ENCODE data around the gene PRKN. TPM values are rescaled to one million over a fixed set of nuclear protein-coding genes. Genes with fewer than 3 reads are reported as not detected.

The PRKN gene
- total RNA-seq, 1 donor from 2014 or later: 4.9 TPM

- intact Hi-C loops (cut with DNase I): no loop called here
- no peaks in the 10 kb centered on the region for H3K36me3 ChIP-seq
- TF ChIP-seq POLR2A (IDR thresholded peaks at IDR 0.05) (no peak), CTCF (IDR thresholded peaks at IDR 0.05) (no peak), POLR2AphosphoS5 (IDR thresholded peaks at IDR 0.05; ENCODE audit: insufficient read depth in 1 of 2, low read depth in 1 of 2) (no peak)
Observed at GRCh38 chr6:161622779-161623178, 1104.8 kb downstream of the PRKN start.

GRCh38 chr6:161618831-161619454, 1108.6 kb downstream of the PRKN start:
- Histone ChIP-seq H3K9me3 (no peaks in the 10 kb centered on the region), H3K27me3 (no peaks in the 10 kb centered on the region), H3K27ac (no peak overlapping the region), H3K36me3 (no peaks in the 10 kb centered on the region), H3K4me3 (no peak overlapping the region), H3K4me1 (peaks cover 2% of the 10 kb centered on the region)
- no peak for TF ChIP-seq CTCF (IDR thresholded peaks at IDR 0.05)
- TF ChIP-seq POLR2A (IDR thresholded peaks at IDR 0.05): no peak
- TF ChIP-seq POLR2AphosphoS5 (IDR thresholded peaks at IDR 0.05; ENCODE audit: insufficient read depth in 1 of 2, low read depth in 1 of 2): no peak
- intact Hi-C loops (cut with DNase I): no loop called here
- no peak for DNase-seq (ENCODE audit: extremely low spot score in 2 of 2)

More at GRCh38 chr6:161622779-161623178, 1104.8 kb downstream of the PRKN start:
- Histone ChIP-seq H3K27ac (no peak overlapping the region), H3K27me3 (no peaks in the 10 kb centered on the region), H3K9me3 (no peaks in the 10 kb centered on the region), H3K4me3 (no peak overlapping the region), H3K4me1 (peaks cover 8% of the 10 kb centered on the region)
- DNase-seq (ENCODE audit: extremely low spot score in 2 of 2): no peak

GRCh38 chr6:161613711-161614110, 1113.9 kb downstream of the PRKN start:
- Histone ChIP-seq H3K4me3 (no peak overlapping the region), H3K9me3 (no peaks in the 10 kb centered on the region), H3K27me3 (no peaks in the 10 kb centered on the region), H3K27ac (no peak overlapping the region), H3K4me1 (no peaks in the 10 kb centered on the region), H3K36me3 (no peaks in the 10 kb centered on the region)
- DNase-seq (ENCODE audit: extremely low spot score in 2 of 2): no peak
- intact Hi-C loops (cut with DNase I): no loop called here
- TF ChIP-seq CTCF (IDR thresholded peaks at IDR 0.05) (no peak), POLR2A (IDR thresholded peaks at IDR 0.05) (no peak), POLR2AphosphoS5 (IDR thresholded peaks at IDR 0.05; ENCODE audit: insufficient read depth in 1 of 2, low read depth in 1 of 2) (no peak)

- TF ChIP-seq POLR2AphosphoS5 (IDR thresholded peaks at IDR 0.05; ENCODE audit: insufficient read depth in 1 of 2, low read depth in 1 of 2) (no peak), CTCF (IDR thresholded peaks at IDR 0.05) (no peak), POLR2A (IDR thresholded peaks at IDR 0.05) (no peak)
- intact Hi-C loops (cut with DNase I): no loop called here
- Histone ChIP-seq H3K36me3 (no peaks in the 10 kb centered on the region), H3K27ac (no peak overlapping the region), H3K4me1 (no peaks in the 10 kb centered on the region), H3K9me3 (no peaks in the 10 kb centered on the region), H3K4me3 (no peak overlapping the region), H3K27me3 (no peaks in the 10 kb centered on the region)
- no peak for DNase-seq (ENCODE audit: extremely low spot score in 2 of 2)
Observed at GRCh38 chr6:161608771-161609170, 1118.8 kb downstream of the PRKN start.

- Histone ChIP-seq H3K4me1 (no peaks in the 10 kb centered on the region), H3K36me3 (no peaks in the 10 kb centered on the region), H3K9me3 (no peaks in the 10 kb centered on the region), H3K27ac (no peak overlapping the region), H3K4me3 (no peak overlapping the region), H3K27me3 (no peaks in the 10 kb centered on the region)
- TF ChIP-seq CTCF (IDR thresholded peaks at IDR 0.05) (no peak), POLR2A (IDR thresholded peaks at IDR 0.05) (no peak), POLR2AphosphoS5 (IDR thresholded peaks at IDR 0.05; ENCODE audit: insufficient read depth in 1 of 2, low read depth in 1 of 2) (no peak)
- DNase-seq (ENCODE audit: extremely low spot score in 2 of 2): no peak
- intact Hi-C loops (cut with DNase I): no loop called here
Observed at GRCh38 chr6:161607696-161608297, 1119.8 kb downstream of the PRKN start.
